Calu3 (cell line): ENCODE results near the gene CACHD1. TPM values are rescaled to one million over a fixed set of nuclear protein-coding genes. Genes with fewer than 3 reads are reported as not detected.

Experiments used
- BruUV-seq: library from RNA; stranded (reverse); fragments of 400-500 nt; replicated peaks from 2 replicates; lab custom pipeline; 2021; lab: Mats Ljungman, UMichigan
- CTCF ChIA-PET: fragments of 300-600 bp; sonication (Branson Sonifier 250); formaldehyde crosslinking; loops from one replicate; lab custom pipeline; 2022; ENCODE audit warnings: antibody characterized with exemption; lab: Charles Lee
- DNase-seq: peaks from one replicate; pipeline ENCODE4 v3.0.0; 2022
- H3K27ac Mint-ChIP-seq: one replicate; pipeline ENCODE4 v1.8.0; 2022; ENCODE audit warnings: mixed read lengths; ENCODE audit not compliant: unreplicated experiment
- H3K27me3 Mint-ChIP-seq: one replicate; pipeline ENCODE4 v1.8.0; 2022; ENCODE audit warnings: mixed read lengths; ENCODE audit not compliant: unreplicated experiment
- H3K36me3 Mint-ChIP-seq: one replicate; pipeline ENCODE4 v1.8.0; 2022; ENCODE audit warnings: mild to moderate bottlenecking, moderate library complexity, mixed read lengths; ENCODE audit not compliant: insufficient read depth, unreplicated experiment
- H3K4me1 Mint-ChIP-seq: one replicate; pipeline ENCODE4 v1.8.0; 2022; ENCODE audit warnings: mild to moderate bottlenecking, low read depth, mixed read lengths; ENCODE audit not compliant: unreplicated experiment
- H3K4me3 Mint-ChIP-seq: one replicate; pipeline ENCODE4 v1.8.0; 2022; ENCODE audit warnings: mild to moderate bottlenecking, low read depth, moderate library complexity, mixed read lengths; ENCODE audit not compliant: unreplicated experiment
- H3K9me3 Mint-ChIP-seq: one replicate; pipeline ENCODE4 v1.8.0; 2022; ENCODE audit warnings: low read depth, mixed read lengths; ENCODE audit not compliant: unreplicated experiment
- CTCF ChIP-seq: fragments of 200-600 bp; IDR thresholded peaks from one replicate; pipeline ENCODE4 v1.8.0; 2022; ENCODE audit warnings: antibody characterized with exemption; ENCODE audit not compliant: unreplicated experiment
- intact Hi-C: fragments of 100-400 bp; cut with micrococcal nuclease; formaldehyde crosslinking; loops from one replicate; pipeline ENCODE4 v1.10.0; 2022; ENCODE audit not compliant: unreplicated experiment
- total RNA-seq: library from RNA; stranded (reverse); gene quantifications from 2 replicates; pipeline ENCODE4 v1.2.3, GENCODE V29; 2022

CACHD1 gene
- total RNA-seq, 1 experiment from 2014 or later: 3.5 TPM

- TF ChIP-seq CTCF: no peak
- CTCF ChIA-PET: no interaction called here
- no TSS peak for BruUV-seq
- no peak for DNase-seq
- Mint-ChIP-seq H3K4me1 (no peaks in the 10 kb centered on the region), H3K4me3 (no peak overlapping the region), H3K27ac (no peak overlapping the region), H3K9me3 (no peaks in the 10 kb centered on the region), H3K27me3 (no peaks in the 10 kb centered on the region), H3K36me3 (no peaks in the 10 kb centered on the region)
- intact Hi-C loops: no loop called here
These were observed 163.0 kb downstream of the CACHD1 start for GRCh38 chr1:64632936-64633335.

GRCh38 chr1:64645735-64646134, 175.8 kb downstream of the CACHD1 start:
- intact Hi-C loops: no loop called here
- TF ChIP-seq CTCF: no peak
- BruUV-seq: no TSS peak
- H3K27ac Mint-ChIP-seq: no peak overlapping the region
- H3K9me3 Mint-ChIP-seq: no peaks in the 10 kb centered on the region
- H3K27me3 Mint-ChIP-seq: no peaks in the 10 kb centered on the region
- H3K4me3 Mint-ChIP-seq: no peak overlapping the region
- CTCF ChIA-PET: no interaction called here
- H3K36me3 Mint-ChIP-seq: no peaks in the 10 kb centered on the region
- H3K4me1 Mint-ChIP-seq: no peaks in the 10 kb centered on the region
- DNase-seq: no peak

- no peak overlapping the region for H3K27ac Mint-ChIP-seq
- no peak overlapping the region for H3K4me3 Mint-ChIP-seq
- no peaks in the 10 kb centered on the region for H3K36me3 Mint-ChIP-seq
- BruUV-seq: no TSS peak
- CTCF ChIA-PET: interaction anchor here (0.6 kb wide), 1 partner anchor 867 kb away, joined by 3 read pairs; no protein-coding TSS in a partner anchor
- H3K4me1 Mint-ChIP-seq: no peaks in the 10 kb centered on the region
- H3K27me3 Mint-ChIP-seq: no peaks in the 10 kb centered on the region
- H3K9me3 Mint-ChIP-seq: no peaks in the 10 kb centered on the region
- TF ChIP-seq CTCF: no peak
- intact Hi-C loops: no loop called here
- DNase-seq: no peak
These were observed 180.5 kb downstream of the CACHD1 start for GRCh38 chr1:64650411-64650810.

DNA sequence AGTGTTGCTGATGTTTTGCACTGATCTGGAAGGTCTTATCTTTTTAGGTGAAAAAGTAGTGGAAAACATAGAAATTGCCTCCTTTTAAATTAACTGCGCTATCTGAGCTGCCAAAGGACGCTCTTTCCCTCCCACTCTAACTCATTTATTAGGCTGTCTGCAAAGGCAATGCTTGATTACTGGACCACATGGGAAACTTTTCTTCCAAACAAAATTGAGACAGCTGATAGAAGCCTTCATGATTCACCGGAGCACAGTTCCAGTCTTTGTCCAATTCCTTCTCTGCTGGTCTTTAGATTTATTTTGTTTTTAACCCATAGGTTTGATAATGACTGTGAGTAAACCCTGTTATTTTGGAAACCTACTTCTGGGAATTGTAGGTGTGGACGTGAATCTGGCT, 181.9 kb downstream of the CACHD1 start:
- intact Hi-C loops: no loop called here
- no peak for DNase-seq
- H3K4me1 Mint-ChIP-seq: no peaks in the 10 kb centered on the region
- no TSS peak for BruUV-seq
- H3K36me3 Mint-ChIP-seq: no peaks in the 10 kb centered on the region
- H3K27me3 Mint-ChIP-seq: no peaks in the 10 kb centered on the region
- CTCF ChIA-PET: no interaction called here
- no peak overlapping the region for H3K4me3 Mint-ChIP-seq
- no peaks in the 10 kb centered on the region for H3K9me3 Mint-ChIP-seq
- TF ChIP-seq CTCF: no peak
- no peak overlapping the region for H3K27ac Mint-ChIP-seq
